ENCODE data around the gene AHCYL2.

GRCh38 chr7:129362496-129362895, 137.7 kb downstream of the AHCYL2 start:
- TF ChIP-seq ATF1 (CRISPR knock-in tag; IDR thresholded peaks at IDR 0.05), result no peak
- TF ChIP-seq, protein P1, sequence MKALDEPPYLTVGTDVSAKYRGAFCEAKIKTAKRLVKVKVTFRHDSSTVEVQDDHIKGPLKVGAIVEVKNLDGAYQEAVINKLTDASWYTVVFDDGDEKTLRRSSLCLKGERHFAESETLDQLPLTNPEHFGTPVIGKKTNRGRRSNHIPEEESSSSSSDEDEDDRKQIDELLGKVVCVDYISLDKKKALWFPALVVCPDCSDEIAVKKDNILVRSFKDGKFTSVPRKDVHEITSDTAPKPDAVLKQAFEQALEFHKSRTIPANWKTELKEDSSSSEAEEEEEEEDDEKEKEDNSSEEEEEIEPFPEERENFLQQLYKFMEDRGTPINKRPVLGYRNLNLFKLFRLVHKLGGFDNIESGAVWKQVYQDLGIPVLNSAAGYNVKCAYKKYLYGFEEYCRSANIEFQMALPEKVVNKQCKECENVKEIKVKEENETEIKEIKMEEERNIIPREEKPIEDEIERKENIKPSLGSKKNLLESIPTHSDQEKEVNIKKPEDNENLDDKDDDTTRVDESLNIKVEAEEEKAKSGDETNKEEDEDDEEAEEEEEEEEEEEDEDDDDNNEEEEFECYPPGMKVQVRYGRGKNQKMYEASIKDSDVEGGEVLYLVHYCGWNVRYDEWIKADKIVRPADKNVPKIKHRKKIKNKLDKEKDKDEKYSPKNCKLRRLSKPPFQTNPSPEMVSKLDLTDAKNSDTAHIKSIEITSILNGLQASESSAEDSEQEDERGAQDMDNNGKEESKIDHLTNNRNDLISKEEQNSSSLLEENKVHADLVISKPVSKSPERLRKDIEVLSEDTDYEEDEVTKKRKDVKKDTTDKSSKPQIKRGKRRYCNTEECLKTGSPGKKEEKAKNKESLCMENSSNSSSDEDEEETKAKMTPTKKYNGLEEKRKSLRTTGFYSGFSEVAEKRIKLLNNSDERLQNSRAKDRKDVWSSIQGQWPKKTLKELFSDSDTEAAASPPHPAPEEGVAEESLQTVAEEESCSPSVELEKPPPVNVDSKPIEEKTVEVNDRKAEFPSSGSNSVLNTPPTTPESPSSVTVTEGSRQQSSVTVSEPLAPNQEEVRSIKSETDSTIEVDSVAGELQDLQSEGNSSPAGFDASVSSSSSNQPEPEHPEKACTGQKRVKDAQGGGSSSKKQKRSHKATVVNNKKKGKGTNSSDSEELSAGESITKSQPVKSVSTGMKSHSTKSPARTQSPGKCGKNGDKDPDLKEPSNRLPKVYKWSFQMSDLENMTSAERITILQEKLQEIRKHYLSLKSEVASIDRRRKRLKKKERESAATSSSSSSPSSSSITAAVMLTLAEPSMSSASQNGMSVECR (CRISPR knock-in tag; IDR thresholded peaks at IDR 0.05; ENCODE audit: borderline replicate concordance), result no peak
- no peak for TF ChIP-seq MAX (CRISPR knock-in tag; IDR thresholded peaks at IDR 0.05)
- TF ChIP-seq ZNF416 (CRISPR knock-in tag; IDR thresholded peaks at IDR 0.05), result no peak
